WTC11 (cell line): ENCODE results near the gene SERPINB8. TPM values are rescaled to one million over a fixed set of nuclear protein-coding genes. Genes with fewer than 3 reads are reported as not detected.

Source experiments
- ATAC-seq: fragments of 200-7000 bp; cut with Tn5 transposase; 2 replicates; pipeline ENCODE4 v1.10.0; 2021; ENCODE audit warnings: mild to moderate bottlenecking, moderate library complexity
- CTCF ChIA-PET: fragments of 300-600 bp; sonication (Branson Sonifier 250); formaldehyde crosslinking; loops from one replicate; lab custom pipeline; 2021; ENCODE audit warnings: antibody characterized with exemption; lab: Charles Lee
- POLR2A ChIA-PET: fragments of 350-600 bp; sonication (Branson Sonifier 250); formaldehyde crosslinking; loops from one replicate; lab custom pipeline; 2021; ENCODE audit warnings: antibody characterized with exemption; lab: Charles Lee
- DNase-seq: peaks from one replicate; pipeline ENCODE4 v3.0.0; 2021; ENCODE audit warnings: low spot score
- H3K27ac Mint-ChIP-seq: 2 replicates; pipeline ENCODE4 v1.8.0; 2021; ENCODE audit warnings: mixed read lengths
- H3K27me3 Mint-ChIP-seq: 2 replicates; pipeline ENCODE4 v1.8.0; 2021; ENCODE audit warnings: low read depth, mild to moderate bottlenecking, moderate library complexity, mixed read lengths
- H3K36me3 Mint-ChIP-seq: 2 replicates; pipeline ENCODE4 v1.8.0; 2021; ENCODE audit warnings: mixed read lengths
- H3K4me1 Mint-ChIP-seq: 2 replicates; pipeline ENCODE4 v1.8.0; 2022; ENCODE audit warnings: mixed read lengths
- H3K4me3 Mint-ChIP-seq: 2 replicates; pipeline ENCODE4 v1.8.0; 2021; ENCODE audit warnings: mild to moderate bottlenecking, moderate library complexity, mixed read lengths
- H3K9me3 Mint-ChIP-seq: 2 replicates; pipeline ENCODE4 v1.8.0; 2021; ENCODE audit warnings: mixed read lengths
- GABPB1 ChIP-seq: sonication (generic); formaldehyde crosslinking; IDR thresholded peaks from 2 replicates; pipeline ENCODE4 v1.8.1; 2023; ENCODE audit warnings: mild to moderate bottlenecking, missing genetic modification reagents
- GRHL2 ChIP-seq: fragments of 250-450 bp; sonication (Bioruptor Pico); IDR thresholded peaks from 2 replicates; pipeline ENCODE4 v1.8.0; 2022; ENCODE audit warnings: mild to moderate bottlenecking, moderate library complexity; ENCODE audit not compliant: insufficient replicate concordance, severe bottlenecking
- IRF2 ChIP-seq: sonication (generic); formaldehyde crosslinking; IDR thresholded peaks from 2 replicates; pipeline ENCODE4 v1.8.0; 2022; ENCODE audit warnings: low read depth, missing genetic modification reagents, borderline replicate concordance
- NR3C1 ChIP-seq: sonication (generic); formaldehyde crosslinking; conservative IDR thresholded peaks from 2 replicates; pipeline ENCODE4 v1.8.1; 2023; ENCODE audit warnings: low read depth, mild to moderate bottlenecking, missing genetic modification reagents
- OVOL2 ChIP-seq: fragments of 250-450 bp; sonication (Bioruptor Pico); IDR thresholded peaks from 2 replicates; pipeline ENCODE4 v1.9.0; 2021; ENCODE audit warnings: mild to moderate bottlenecking, borderline replicate concordance
- SMAD3 ChIP-seq: sonication (generic); formaldehyde crosslinking; IDR thresholded peaks from 2 replicates; pipeline ENCODE4 v1.8.0; 2022; ENCODE audit warnings: missing genetic modification reagents, mild to moderate bottlenecking, borderline replicate concordance
- SP1 ChIP-seq: sonication (generic); formaldehyde crosslinking; conservative IDR thresholded peaks from 2 replicates; pipeline ENCODE4 v1.8.1; 2022; ENCODE audit warnings: missing genetic modification reagents
- ZNF263 ChIP-seq: sonication (generic); formaldehyde crosslinking; IDR thresholded peaks from 2 replicates; pipeline ENCODE4 v1.8.1; 2022; ENCODE audit warnings: low read depth, mild to moderate bottlenecking, moderate library complexity, missing genetic modification reagents
- total RNA-seq: library from RNA; stranded (reverse); gene quantifications from 3 replicates; pipeline ENCODE4 v1.2.3, GENCODE V29; 2021
- TF ChIP-seq, protein P1 (sequence below): sonication (generic); formaldehyde crosslinking; IDR thresholded peaks from 2 replicates; pipeline ENCODE4 v1.8.1; 2023; ENCODE audit warnings: mild to moderate bottlenecking, missing genetic modification reagents
- TF ChIP-seq, protein P2 (sequence below): sonication (generic); formaldehyde crosslinking; IDR thresholded peaks from 2 replicates; pipeline ENCODE4 v1.8.0; 2022; ENCODE audit warnings: missing genetic modification reagents
- TF ChIP-seq, protein P3 (sequence below): sonication (generic); formaldehyde crosslinking; IDR thresholded peaks from 2 replicates; pipeline ENCODE4 v1.8.1; 2023; ENCODE audit warnings: mild to moderate bottlenecking, missing genetic modification reagents, moderate library complexity
- TF ChIP-seq, protein P4 (sequence below): sonication (generic); formaldehyde crosslinking; IDR thresholded peaks from 2 replicates; pipeline ENCODE4 v1.8.1; 2023; ENCODE audit warnings: mild to moderate bottlenecking, missing genetic modification reagents, moderate library complexity
- TF ChIP-seq, protein P5 (sequence below): sonication (generic); formaldehyde crosslinking; IDR thresholded peaks from 2 replicates; pipeline ENCODE4 v1.8.0; 2022; ENCODE audit warnings: mild to moderate bottlenecking, missing genetic modification reagents
- TF ChIP-seq, protein P6 (sequence below): fragments of 250-450 bp; sonication (Bioruptor Pico); IDR thresholded peaks from 2 replicates; pipeline ENCODE4 v1.8.0; 2021; ENCODE audit warnings: mild to moderate bottlenecking
- TF ChIP-seq, protein P7 (sequence below): fragments of 200-600 bp; IDR thresholded peaks from 2 replicates; pipeline ENCODE4 v1.8.0; 2022; ENCODE audit warnings: antibody characterized with exemption

SERPINB8 gene
- total RNA-seq, 1 experiment from 2014 or later = 0.46 TPM

DNA sequence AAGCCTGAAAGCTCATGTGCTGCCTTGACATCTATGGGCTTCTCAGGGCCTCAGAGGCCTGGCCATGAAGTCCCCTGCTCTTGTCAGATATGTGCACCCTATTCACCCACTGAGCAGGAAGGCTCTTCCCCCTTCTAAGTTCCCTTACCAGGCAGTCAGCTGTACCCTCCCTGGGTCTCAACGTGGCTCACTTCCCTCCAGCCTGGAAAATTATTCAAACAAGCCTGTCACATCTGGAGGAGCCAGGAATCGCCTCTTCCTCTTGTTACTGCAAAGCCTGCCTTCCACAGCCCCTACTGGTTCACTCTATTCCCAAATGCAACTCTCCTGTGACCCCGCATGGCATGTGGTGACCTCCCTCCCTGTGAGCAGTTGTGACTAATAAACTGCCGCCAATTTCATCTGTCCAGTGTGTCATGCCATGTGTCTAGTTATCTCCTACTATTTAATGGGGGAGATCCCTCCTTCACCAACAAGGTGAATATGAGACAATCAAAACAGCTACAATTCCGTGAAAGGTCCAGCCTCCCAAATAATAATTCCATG, 8.4 kb upstream of the SERPINB8 start (continued):
- TF ChIP-seq, protein P1, sequence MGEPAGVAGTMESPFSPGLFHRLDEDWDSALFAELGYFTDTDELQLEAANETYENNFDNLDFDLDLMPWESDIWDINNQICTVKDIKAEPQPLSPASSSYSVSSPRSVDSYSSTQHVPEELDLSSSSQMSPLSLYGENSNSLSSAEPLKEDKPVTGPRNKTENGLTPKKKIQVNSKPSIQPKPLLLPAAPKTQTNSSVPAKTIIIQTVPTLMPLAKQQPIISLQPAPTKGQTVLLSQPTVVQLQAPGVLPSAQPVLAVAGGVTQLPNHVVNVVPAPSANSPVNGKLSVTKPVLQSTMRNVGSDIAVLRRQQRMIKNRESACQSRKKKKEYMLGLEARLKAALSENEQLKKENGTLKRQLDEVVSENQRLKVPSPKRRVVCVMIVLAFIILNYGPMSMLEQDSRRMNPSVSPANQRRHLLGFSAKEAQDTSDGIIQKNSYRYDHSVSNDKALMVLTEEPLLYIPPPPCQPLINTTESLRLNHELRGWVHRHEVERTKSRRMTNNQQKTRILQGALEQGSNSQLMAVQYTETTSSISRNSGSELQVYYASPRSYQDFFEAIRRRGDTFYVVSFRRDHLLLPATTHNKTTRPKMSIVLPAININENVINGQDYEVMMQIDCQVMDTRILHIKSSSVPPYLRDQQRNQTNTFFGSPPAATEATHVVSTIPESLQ (CRISPR knock-in tag) = no peak
- TF ChIP-seq NR3C1 (CRISPR knock-in tag) = no peak
- TF ChIP-seq, all 79 proteins: peak for 0

DNA sequence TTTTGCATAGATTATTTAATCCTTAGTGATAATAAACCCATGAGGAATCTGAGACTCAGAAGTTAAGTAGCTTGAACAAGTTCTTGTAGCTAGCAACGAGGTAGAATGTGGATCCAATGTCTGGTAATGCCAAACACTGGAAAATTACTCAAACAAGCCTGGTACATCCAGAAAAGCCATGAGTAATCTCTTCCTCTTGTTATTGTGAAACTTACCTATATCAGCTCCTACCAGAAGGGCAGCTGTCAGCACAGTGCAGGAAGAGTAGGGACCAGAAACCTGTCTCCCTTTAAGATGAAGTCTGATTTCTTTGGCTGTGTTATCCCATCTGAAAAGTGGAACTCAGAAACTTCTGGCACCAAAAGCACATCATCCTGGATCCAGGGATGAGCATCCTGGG, 7.7 kb upstream of the SERPINB8 start:
- Mint-ChIP-seq H3K4me1 (no peaks in the 10 kb centered on the region), H3K36me3 (no peaks in the 10 kb centered on the region), H3K27me3 (peaks cover 4% of the 10 kb centered on the region; the same call in 1 of the 2 replicates), H3K9me3 (no peaks in the 10 kb centered on the region), H3K4me3 (no peak overlapping the region), H3K27ac (no peak overlapping the region)
- ChIA-PET POLR2A (no interaction called here), CTCF (interaction anchor here (2.1 kb wide), 1 partner anchor 14 kb away, joined by 11 read pairs; no protein-coding TSS in a partner anchor)
- ATAC-seq = no peak
- DNase-seq = no peak
- TF ChIP-seq, protein P2, sequence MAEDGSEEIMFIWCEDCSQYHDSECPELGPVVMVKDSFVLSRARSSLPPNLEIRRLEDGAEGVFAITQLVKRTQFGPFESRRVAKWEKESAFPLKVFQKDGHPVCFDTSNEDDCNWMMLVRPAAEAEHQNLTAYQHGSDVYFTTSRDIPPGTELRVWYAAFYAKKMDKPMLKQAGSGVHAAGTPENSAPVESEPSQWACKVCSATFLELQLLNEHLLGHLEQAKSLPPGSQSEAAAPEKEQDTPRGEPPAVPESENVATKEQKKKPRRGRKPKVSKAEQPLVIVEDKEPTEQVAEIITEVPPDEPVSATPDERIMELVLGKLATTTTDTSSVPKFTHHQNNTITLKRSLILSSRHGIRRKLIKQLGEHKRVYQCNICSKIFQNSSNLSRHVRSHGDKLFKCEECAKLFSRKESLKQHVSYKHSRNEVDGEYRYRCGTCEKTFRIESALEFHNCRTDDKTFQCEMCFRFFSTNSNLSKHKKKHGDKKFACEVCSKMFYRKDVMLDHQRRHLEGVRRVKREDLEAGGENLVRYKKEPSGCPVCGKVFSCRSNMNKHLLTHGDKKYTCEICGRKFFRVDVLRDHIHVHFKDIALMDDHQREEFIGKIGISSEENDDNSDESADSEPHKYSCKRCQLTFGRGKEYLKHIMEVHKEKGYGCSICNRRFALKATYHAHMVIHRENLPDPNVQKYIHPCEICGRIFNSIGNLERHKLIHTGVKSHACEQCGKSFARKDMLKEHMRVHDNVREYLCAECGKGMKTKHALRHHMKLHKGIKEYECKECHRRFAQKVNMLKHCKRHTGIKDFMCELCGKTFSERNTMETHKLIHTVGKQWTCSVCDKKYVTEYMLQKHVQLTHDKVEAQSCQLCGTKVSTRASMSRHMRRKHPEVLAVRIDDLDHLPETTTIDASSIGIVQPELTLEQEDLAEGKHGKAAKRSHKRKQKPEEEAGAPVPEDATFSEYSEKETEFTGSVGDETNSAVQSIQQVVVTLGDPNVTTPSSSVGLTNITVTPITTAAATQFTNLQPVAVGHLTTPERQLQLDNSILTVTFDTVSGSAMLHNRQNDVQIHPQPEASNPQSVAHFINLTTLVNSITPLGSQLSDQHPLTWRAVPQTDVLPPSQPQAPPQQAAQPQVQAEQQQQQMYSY = no peak
- TF ChIP-seq, protein P3, sequence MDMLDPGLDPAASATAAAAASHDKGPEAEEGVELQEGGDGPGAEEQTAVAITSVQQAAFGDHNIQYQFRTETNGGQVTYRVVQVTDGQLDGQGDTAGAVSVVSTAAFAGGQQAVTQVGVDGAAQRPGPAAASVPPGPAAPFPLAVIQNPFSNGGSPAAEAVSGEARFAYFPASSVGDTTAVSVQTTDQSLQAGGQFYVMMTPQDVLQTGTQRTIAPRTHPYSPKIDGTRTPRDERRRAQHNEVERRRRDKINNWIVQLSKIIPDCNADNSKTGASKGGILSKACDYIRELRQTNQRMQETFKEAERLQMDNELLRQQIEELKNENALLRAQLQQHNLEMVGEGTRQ (CRISPR knock-in tag) = no peak
- TF ChIP-seq GABPB1 (CRISPR knock-in tag) (no peak), SP1 (CRISPR knock-in tag) (no peak)

DNA sequence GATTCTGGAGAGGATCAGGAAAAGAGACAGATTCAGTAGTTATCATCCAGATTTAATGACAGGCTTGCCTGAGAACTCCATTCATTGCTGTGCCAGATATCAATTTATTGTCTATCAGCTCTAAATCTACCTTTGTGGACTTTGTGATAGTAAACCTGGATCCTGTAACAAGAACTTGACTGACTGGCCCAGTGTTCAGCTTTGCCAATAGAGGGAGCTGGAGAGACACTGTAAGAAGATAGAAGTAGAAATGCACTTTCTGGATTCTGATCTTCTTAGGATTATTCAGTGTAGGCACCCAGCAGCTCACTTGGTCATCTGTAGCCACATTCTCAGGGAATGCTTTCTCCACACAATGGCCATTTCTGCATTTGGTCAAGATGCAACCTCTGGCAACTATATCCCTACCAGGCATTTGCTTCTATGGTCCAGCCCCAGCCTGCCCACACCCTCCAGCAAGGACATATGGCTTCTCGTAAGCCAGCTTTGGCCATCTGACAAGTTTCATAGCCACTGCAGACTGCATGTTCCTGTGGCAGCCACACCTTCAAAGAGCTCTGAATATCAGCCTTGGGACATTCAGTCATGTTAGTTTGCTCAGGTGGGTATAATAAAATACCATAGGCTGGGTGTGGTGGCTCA, 6.1 kb upstream of the SERPINB8 start:
- TF ChIP-seq, protein P4, sequence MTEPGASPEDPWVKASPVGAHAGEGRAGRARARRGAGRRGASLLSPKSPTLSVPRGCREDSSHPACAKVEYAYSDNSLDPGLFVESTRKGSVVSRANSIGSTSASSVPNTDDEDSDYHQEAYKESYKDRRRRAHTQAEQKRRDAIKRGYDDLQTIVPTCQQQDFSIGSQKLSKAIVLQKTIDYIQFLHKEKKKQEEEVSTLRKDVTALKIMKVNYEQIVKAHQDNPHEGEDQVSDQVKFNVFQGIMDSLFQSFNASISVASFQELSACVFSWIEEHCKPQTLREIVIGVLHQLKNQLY = no peak
- TF ChIP-seq ZNF263 (no peak), OVOL2 (CRISPR knock-in tag) (no peak), IRF2 (CRISPR knock-in tag) (no peak), SMAD3 (CRISPR knock-in tag) (no peak), GRHL2 (no peak)
- TF ChIP-seq, protein P5, sequence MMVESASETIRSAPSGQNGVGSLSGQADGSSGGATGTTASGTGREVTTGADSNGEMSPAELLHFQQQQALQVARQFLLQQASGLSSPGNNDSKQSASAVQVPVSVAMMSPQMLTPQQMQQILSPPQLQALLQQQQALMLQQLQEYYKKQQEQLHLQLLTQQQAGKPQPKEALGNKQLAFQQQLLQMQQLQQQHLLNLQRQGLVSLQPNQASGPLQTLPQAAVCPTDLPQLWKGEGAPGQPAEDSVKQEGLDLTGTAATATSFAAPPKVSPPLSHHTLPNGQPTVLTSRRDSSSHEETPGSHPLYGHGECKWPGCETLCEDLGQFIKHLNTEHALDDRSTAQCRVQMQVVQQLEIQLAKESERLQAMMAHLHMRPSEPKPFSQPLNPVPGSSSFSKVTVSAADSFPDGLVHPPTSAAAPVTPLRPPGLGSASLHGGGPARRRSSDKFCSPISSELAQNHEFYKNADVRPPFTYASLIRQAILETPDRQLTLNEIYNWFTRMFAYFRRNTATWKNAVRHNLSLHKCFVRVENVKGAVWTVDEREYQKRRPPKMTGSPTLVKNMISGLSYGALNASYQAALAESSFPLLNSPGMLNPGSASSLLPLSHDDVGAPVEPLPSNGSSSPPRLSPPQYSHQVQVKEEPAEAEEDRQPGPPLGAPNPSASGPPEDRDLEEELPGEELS (CRISPR knock-in tag) = no peak
- TF ChIP-seq, protein P6, sequence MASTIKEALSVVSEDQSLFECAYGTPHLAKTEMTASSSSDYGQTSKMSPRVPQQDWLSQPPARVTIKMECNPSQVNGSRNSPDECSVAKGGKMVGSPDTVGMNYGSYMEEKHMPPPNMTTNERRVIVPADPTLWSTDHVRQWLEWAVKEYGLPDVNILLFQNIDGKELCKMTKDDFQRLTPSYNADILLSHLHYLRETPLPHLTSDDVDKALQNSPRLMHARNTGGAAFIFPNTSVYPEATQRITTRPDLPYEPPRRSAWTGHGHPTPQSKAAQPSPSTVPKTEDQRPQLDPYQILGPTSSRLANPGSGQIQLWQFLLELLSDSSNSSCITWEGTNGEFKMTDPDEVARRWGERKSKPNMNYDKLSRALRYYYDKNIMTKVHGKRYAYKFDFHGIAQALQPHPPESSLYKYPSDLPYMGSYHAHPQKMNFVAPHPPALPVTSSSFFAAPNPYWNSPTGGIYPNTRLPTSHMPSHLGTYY = no peak
- TF ChIP-seq, protein P7, sequence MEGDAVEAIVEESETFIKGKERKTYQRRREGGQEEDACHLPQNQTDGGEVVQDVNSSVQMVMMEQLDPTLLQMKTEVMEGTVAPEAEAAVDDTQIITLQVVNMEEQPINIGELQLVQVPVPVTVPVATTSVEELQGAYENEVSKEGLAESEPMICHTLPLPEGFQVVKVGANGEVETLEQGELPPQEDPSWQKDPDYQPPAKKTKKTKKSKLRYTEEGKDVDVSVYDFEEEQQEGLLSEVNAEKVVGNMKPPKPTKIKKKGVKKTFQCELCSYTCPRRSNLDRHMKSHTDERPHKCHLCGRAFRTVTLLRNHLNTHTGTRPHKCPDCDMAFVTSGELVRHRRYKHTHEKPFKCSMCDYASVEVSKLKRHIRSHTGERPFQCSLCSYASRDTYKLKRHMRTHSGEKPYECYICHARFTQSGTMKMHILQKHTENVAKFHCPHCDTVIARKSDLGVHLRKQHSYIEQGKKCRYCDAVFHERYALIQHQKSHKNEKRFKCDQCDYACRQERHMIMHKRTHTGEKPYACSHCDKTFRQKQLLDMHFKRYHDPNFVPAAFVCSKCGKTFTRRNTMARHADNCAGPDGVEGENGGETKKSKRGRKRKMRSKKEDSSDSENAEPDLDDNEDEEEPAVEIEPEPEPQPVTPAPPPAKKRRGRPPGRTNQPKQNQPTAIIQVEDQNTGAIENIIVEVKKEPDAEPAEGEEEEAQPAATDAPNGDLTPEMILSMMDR = peak; percentile 33; the same call in 1 of the 2 replicates
- DNase-seq (peak; percentile 46), ATAC-seq (peak; percentile 88)
- ChIA-PET POLR2A (no interaction called here), CTCF (interaction anchor here (0.6 to 2.1 kb wide), 18 partner anchors 9 to 814 kb away, joined by 3 to 20 read pairs (median 3); partner anchors contain the start of gene HMSD)
- Mint-ChIP-seq H3K36me3 (no peaks in the 10 kb centered on the region), H3K9me3 (no peaks in the 10 kb centered on the region), H3K27ac (no peak overlapping the region), H3K4me1 (no peaks in the 10 kb centered on the region; the same call in 1 of the 2 replicates), H3K4me3 (no peak overlapping the region), H3K27me3 (peaks cover 10% of the 10 kb centered on the region)
